ENCODE data around the gene FAM110D. TPM values are rescaled to one million over a fixed set of nuclear protein-coding genes. Genes with fewer than 3 reads are reported as not detected.

Gene FAM110D
- total RNA-seq, 1 experiment from 2014 or later: 0.55 TPM

DNA sequence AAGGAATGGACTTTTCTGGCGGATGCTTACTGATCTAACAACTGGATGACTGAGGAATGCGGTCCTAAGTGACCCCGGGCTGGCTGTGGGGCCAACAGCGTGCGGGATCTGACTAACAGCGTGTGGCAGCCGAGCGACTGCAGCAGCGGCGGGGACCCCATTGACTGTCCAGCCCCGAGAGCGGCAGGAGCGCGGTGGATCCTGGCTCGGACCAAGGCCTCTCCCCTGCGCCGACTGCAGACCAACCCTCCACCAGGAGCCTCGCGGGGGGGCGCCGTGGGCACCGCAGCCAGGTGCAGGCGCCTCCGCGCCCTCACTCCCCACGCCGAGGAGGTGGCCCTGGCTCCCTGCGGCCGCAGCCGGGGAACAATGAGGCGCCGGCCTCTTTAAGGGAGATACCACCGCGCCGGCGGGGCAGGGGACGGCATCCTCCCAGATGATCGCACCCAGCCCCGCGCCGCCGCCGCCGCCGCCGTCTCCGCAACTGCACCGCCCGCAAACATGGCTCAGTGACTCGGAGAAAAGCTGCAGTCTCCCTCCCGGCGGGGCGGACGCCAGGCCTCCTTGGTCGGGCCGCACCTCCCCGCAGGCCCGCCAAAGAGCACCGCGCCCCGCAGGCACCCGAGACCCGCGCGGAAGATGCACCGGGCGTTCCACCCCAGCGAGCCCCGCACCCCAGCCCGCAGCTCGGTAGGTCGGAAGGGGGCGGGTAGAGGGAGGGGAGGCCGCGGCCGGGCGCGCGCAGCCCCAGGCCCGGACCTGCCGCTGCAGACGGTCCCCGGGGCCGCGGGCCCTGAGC lies 47.9 kb upstream of the FAM110D start (continued):
- TF ChIP-seq ZNF232 (CRISPR knock-in tag; IDR thresholded peaks at IDR 0.05) (peak; percentile 15; the same call in 1 of the 2 replicates), HMGA2 (CRISPR knock-in tag; IDR thresholded peaks at IDR 0.05) (no peak), ETV6 (CRISPR knock-in tag; IDR thresholded peaks at IDR 0.05) (peak; percentile 85), SOX15 (CRISPR knock-in tag; IDR thresholded peaks at IDR 0.05) (no peak), ZNF416 (CRISPR knock-in tag; IDR thresholded peaks at IDR 0.05) (no peak)
- TF ChIP-seq, protein P1, sequence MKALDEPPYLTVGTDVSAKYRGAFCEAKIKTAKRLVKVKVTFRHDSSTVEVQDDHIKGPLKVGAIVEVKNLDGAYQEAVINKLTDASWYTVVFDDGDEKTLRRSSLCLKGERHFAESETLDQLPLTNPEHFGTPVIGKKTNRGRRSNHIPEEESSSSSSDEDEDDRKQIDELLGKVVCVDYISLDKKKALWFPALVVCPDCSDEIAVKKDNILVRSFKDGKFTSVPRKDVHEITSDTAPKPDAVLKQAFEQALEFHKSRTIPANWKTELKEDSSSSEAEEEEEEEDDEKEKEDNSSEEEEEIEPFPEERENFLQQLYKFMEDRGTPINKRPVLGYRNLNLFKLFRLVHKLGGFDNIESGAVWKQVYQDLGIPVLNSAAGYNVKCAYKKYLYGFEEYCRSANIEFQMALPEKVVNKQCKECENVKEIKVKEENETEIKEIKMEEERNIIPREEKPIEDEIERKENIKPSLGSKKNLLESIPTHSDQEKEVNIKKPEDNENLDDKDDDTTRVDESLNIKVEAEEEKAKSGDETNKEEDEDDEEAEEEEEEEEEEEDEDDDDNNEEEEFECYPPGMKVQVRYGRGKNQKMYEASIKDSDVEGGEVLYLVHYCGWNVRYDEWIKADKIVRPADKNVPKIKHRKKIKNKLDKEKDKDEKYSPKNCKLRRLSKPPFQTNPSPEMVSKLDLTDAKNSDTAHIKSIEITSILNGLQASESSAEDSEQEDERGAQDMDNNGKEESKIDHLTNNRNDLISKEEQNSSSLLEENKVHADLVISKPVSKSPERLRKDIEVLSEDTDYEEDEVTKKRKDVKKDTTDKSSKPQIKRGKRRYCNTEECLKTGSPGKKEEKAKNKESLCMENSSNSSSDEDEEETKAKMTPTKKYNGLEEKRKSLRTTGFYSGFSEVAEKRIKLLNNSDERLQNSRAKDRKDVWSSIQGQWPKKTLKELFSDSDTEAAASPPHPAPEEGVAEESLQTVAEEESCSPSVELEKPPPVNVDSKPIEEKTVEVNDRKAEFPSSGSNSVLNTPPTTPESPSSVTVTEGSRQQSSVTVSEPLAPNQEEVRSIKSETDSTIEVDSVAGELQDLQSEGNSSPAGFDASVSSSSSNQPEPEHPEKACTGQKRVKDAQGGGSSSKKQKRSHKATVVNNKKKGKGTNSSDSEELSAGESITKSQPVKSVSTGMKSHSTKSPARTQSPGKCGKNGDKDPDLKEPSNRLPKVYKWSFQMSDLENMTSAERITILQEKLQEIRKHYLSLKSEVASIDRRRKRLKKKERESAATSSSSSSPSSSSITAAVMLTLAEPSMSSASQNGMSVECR (CRISPR knock-in tag; IDR thresholded peaks at IDR 0.05; ENCODE audit: borderline replicate concordance): peak; percentile 79

DNA sequence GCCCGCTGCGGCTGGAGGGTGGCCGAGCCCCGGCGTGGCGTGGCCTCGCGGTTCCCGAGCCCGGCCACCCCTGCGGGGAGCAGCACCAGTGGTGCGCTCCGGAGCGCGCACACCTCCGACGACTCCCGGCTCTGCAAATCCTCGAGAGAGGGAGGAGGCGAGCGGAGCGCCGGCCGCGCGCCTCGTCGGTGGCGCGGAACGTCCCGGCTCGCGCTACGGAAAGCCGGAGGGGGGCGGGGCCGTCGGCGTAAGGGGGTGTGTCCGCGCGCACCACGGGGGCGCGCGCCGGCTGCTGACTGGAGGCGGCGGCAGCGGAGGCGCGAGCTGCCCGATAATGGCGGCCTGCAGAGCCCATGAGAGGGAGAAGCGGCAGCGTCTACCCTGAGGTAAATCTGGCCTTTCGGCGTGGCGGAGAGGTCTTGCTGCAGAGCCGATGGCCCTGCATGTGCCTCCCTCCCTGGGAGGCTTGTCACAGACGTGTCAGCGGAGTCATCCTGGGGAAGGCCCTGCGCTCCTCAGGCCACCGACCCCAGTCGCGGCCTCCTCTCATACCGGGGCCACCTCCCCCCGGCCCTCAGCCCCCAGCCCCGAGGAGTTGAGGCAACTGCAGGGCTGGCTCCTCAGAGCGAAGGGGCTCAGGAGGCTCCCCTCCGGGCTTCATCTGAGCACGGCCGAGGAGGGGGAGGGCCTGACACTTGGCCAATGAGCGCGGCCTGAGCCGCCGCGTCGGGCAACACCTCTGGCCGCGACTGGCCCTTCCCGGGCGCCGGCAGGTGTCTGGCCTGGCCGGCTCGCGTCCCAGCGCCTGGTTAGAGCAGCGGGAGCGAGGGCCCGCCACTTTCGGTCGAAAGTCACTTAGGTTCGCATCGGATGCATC lies 47.1 kb upstream of the FAM110D start, which contains the start of gene PDIK1L:
Gene PDIK1L, plus strand, starts transcription at position 295 of the 877 bp plus-strand sequence. CDS start 2,485 bp downstream, outside the sequence.
- H3K36me3 Mint-ChIP-seq: peaks cover 6% of the 10 kb centered on the region; the same call in 1 of the 2 replicates
- POLR2A ChIA-PET: interaction anchor here (0.8 to 2.0 kb wide), 4 partner anchors 27 to 122 kb away, joined by 3 to 9 read pairs (median 3); partner anchors contain the start of gene CEP85
- peaks cover 17% of the 10 kb centered on the region for H3K27me3 Mint-ChIP-seq (ENCODE audit: low read depth)
- peaks cover 25% of the 10 kb centered on the region for H3K4me1 Mint-ChIP-seq
- peak within 1 kb of the TSS; percentile 99 for H3K27ac Mint-ChIP-seq
- no peaks in the 10 kb centered on the region for H3K9me3 Mint-ChIP-seq
- ATAC-seq: peak; percentile 89
- peak within 1 kb of the TSS; percentile 92 for H3K4me3 Mint-ChIP-seq
- CTCF ChIA-PET: interaction anchor here (0.8 to 5.1 kb wide), 6 partner anchors 30 to 174 kb away, joined by 3 to 41 read pairs (median 6); partner anchors contain the start of genes CEP85 and ZNF593
- DNase-seq (ENCODE audit: low spot score): peak; percentile 92
- TF ChIP-seq TCF7 (CRISPR knock-in tag; IDR thresholded peaks at IDR 0.05; ENCODE audit: low read depth): no peak
- TF ChIP-seq, protein P2, sequence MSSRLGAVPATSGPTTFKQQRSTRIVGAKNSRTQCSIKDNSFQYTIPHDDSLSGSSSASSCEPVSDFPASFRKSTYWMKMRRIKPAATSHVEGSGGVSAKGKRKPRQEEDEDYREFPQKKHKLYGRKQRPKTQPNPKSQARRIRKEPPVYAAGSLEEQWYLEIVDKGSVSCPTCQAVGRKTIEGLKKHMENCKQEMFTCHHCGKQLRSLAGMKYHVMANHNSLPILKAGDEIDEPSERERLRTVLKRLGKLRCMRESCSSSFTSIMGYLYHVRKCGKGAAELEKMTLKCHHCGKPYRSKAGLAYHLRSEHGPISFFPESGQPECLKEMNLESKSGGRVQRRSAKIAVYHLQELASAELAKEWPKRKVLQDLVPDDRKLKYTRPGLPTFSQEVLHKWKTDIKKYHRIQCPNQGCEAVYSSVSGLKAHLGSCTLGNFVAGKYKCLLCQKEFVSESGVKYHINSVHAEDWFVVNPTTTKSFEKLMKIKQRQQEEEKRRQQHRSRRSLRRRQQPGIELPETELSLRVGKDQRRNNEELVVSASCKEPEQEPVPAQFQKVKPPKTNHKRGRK (CRISPR knock-in tag; IDR thresholded peaks at IDR 0.05; ENCODE audit: borderline replicate concordance): no peak
- no peak for TF ChIP-seq ZNF219 (CRISPR knock-in tag; IDR thresholded peaks at IDR 0.05; ENCODE audit: borderline replicate concordance)
- no peak for TF ChIP-seq JAZF1 (CRISPR knock-in tag; IDR thresholded peaks at IDR 0.05)
- TF ChIP-seq, protein P3, sequence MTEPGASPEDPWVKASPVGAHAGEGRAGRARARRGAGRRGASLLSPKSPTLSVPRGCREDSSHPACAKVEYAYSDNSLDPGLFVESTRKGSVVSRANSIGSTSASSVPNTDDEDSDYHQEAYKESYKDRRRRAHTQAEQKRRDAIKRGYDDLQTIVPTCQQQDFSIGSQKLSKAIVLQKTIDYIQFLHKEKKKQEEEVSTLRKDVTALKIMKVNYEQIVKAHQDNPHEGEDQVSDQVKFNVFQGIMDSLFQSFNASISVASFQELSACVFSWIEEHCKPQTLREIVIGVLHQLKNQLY (CRISPR knock-in tag; IDR thresholded peaks at IDR 0.05): no peak
- peak; percentile 53; the same call in 1 of the 2 replicates for TF ChIP-seq NFYB (CRISPR knock-in tag; conservative IDR thresholded peaks at IDR 0.05; ENCODE audit: low read depth)
- peak; percentile 89 for TF ChIP-seq SP1 (CRISPR knock-in tag; conservative IDR thresholded peaks at IDR 0.05)
- TF ChIP-seq ETV6 (CRISPR knock-in tag; IDR thresholded peaks at IDR 0.05): 0 out of 2 replicates have a peak, but pooled peaks have one; percentile 56
- TF ChIP-seq ZNF138 (CRISPR knock-in tag; conservative IDR thresholded peaks at IDR 0.05): no peak
- TF ChIP-seq, protein P4, sequence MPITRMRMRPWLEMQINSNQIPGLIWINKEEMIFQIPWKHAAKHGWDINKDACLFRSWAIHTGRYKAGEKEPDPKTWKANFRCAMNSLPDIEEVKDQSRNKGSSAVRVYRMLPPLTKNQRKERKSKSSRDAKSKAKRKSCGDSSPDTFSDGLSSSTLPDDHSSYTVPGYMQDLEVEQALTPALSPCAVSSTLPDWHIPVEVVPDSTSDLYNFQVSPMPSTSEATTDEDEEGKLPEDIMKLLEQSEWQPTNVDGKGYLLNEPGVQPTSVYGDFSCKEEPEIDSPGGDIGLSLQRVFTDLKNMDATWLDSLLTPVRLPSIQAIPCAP (CRISPR knock-in tag; IDR thresholded peaks at IDR 0.05): no peak
- 0 out of 2 replicates have a peak, but pooled peaks have one; percentile 18 for TF ChIP-seq ELF4 (CRISPR knock-in tag; IDR thresholded peaks at IDR 0.05; ENCODE audit: low read depth)
- TF ChIP-seq FOXJ3 (CRISPR knock-in tag; IDR thresholded peaks at IDR 0.05; ENCODE audit: borderline replicate concordance): no peak
- TF ChIP-seq, protein P1 (CRISPR knock-in tag; IDR thresholded peaks at IDR 0.05; ENCODE audit: borderline replicate concordance): peak; percentile 42; the same call in 1 of the 2 replicates
- no peak for TF ChIP-seq GRHL2 (CRISPR knock-in tag; IDR thresholded peaks at IDR 0.05; ENCODE audit: insufficient replicate concordance, severe bottlenecking)
- TF ChIP-seq ZNF416 (CRISPR knock-in tag; IDR thresholded peaks at IDR 0.05): no peak
